Measurements from ENCODE around the gene SLC7A11. TPM values are rescaled to one million over a fixed set of nuclear protein-coding genes. Genes with fewer than 3 reads are reported as not detected.
A peak's percentile ranks its signal among the peaks of the same experiment; 100 is the strongest.

Gene SLC7A11
- total and polyA plus RNA-seq, 2 donors (not counting 1 experiment from before 2014, with no cell fraction given): 9.6 to 74.8 TPM

- Histone ChIP-seq H3K4me3 (replicated peaks in 1 of 4; ENCODE audit: control extremely low read depth in 1 of 4, insufficient read depth in 1 of 4, low read depth in 3 of 4, low read length in 4 of 4) (no peak overlapping the region), H3K4me1 (ENCODE audit: control insufficient read depth, extremely low read depth, insufficient read depth, low read length) (no peaks in the 10 kb centered on the region), H3K4me2 (ENCODE audit: extremely low read depth, insufficient read depth, low read length) (no peak overlapping the region), H3K36me3 (ENCODE audit: control insufficient read depth, insufficient read depth, low read length) (no peaks in the 10 kb centered on the region), H3K27ac (ENCODE audit: insufficient read depth, low read length) (no peak overlapping the region), H3K79me2 (ENCODE audit: control insufficient read depth, insufficient read depth, low read length) (no peaks in the 10 kb centered on the region), H3K9me3 (ENCODE audit: control insufficient read depth, insufficient read depth, low read depth, low read length) (no peaks in the 10 kb centered on the region), H2AFZ (ENCODE audit: low read length) (no peak overlapping the region), H3K9ac (ENCODE audit: insufficient read depth, low read length) (no peak overlapping the region), H3K27me3 (ENCODE audit: control insufficient read depth, insufficient read depth, low read length) (no peaks in the 10 kb centered on the region), H4K20me1 (ENCODE audit: control insufficient read depth, extremely low read depth, insufficient read depth, low read length) (no peaks in the 10 kb centered on the region)
- DNase-seq (ENCODE audit: low read depth in 2 of 2): no peak
- TF ChIP-seq CTCF (conservative IDR thresholded peaks at IDR 0.05 in 1 of 2, IDR thresholded peaks at IDR 0.05 in 1 of 2; ENCODE audit: low read depth in 1 of 2, low read length in 2 of 2) (no peak), EZH2 (IDR thresholded peaks at IDR 0.05; ENCODE audit: low read length, missing control alignments) (no peak)
These were observed 37.1 kb upstream of the SLC7A11 start for GRCh38 chr4:138279286-138279685.

GRCh38 chr4:138277133-138277532, 35.0 kb upstream of the SLC7A11 start:
- no peak overlapping the region for H3K27ac ChIP-seq (ENCODE audit: insufficient read depth, low read length)
- H3K4me1 ChIP-seq (ENCODE audit: control insufficient read depth, extremely low read depth, insufficient read depth, low read length): no peaks in the 10 kb centered on the region
- no peaks in the 10 kb centered on the region for H3K9me3 ChIP-seq (ENCODE audit: control insufficient read depth, insufficient read depth, low read depth, low read length)
- no peaks in the 10 kb centered on the region for H3K36me3 ChIP-seq (ENCODE audit: control insufficient read depth, insufficient read depth, low read length)
- H3K4me3 ChIP-seq (replicated peaks in 1 of 4; ENCODE audit: control extremely low read depth in 1 of 4, insufficient read depth in 1 of 4, low read depth in 3 of 4, low read length in 4 of 4): no peak overlapping the region
- H2AFZ ChIP-seq (ENCODE audit: low read length): no peak overlapping the region
- TF ChIP-seq EZH2 (IDR thresholded peaks at IDR 0.05; ENCODE audit: low read length, missing control alignments) (no peak), CTCF (conservative IDR thresholded peaks at IDR 0.05 in 1 of 2, IDR thresholded peaks at IDR 0.05 in 1 of 2; ENCODE audit: low read depth in 1 of 2, low read length in 2 of 2) (no peak)
- no peaks in the 10 kb centered on the region for H3K27me3 ChIP-seq (ENCODE audit: control insufficient read depth, insufficient read depth, low read length)
- H4K20me1 ChIP-seq (ENCODE audit: control insufficient read depth, extremely low read depth, insufficient read depth, low read length): no peaks in the 10 kb centered on the region
- H3K4me2 ChIP-seq (ENCODE audit: extremely low read depth, insufficient read depth, low read length): no peak overlapping the region
- H3K79me2 ChIP-seq (ENCODE audit: control insufficient read depth, insufficient read depth, low read length): no peaks in the 10 kb centered on the region
- H3K9ac ChIP-seq (ENCODE audit: insufficient read depth, low read length): no peak overlapping the region
- DNase-seq (ENCODE audit: low read depth in 2 of 2): no peak

GRCh38 chr4:138275963-138276621, 33.9 kb upstream of the SLC7A11 start:
- TF ChIP-seq CTCF (conservative IDR thresholded peaks at IDR 0.05 in 1 of 2, IDR thresholded peaks at IDR 0.05 in 1 of 2; ENCODE audit: low read depth in 1 of 2, low read length in 2 of 2): no peak
- no peak for TF ChIP-seq EZH2 (IDR thresholded peaks at IDR 0.05; ENCODE audit: low read length, missing control alignments)
- Histone ChIP-seq H3K9ac (ENCODE audit: insufficient read depth, low read length) (no peak overlapping the region), H3K36me3 (ENCODE audit: control insufficient read depth, insufficient read depth, low read length) (no peaks in the 10 kb centered on the region), H3K79me2 (ENCODE audit: control insufficient read depth, insufficient read depth, low read length) (no peaks in the 10 kb centered on the region), H2AFZ (ENCODE audit: low read length) (no peak overlapping the region), H3K9me3 (ENCODE audit: control insufficient read depth, insufficient read depth, low read depth, low read length) (no peaks in the 10 kb centered on the region), H3K27me3 (ENCODE audit: control insufficient read depth, insufficient read depth, low read length) (no peaks in the 10 kb centered on the region), H3K4me2 (ENCODE audit: extremely low read depth, insufficient read depth, low read length) (no peak overlapping the region), H3K4me3 (replicated peaks in 1 of 4; ENCODE audit: control extremely low read depth in 1 of 4, insufficient read depth in 1 of 4, low read depth in 3 of 4, low read length in 4 of 4) (no peak overlapping the region), H4K20me1 (ENCODE audit: control insufficient read depth, extremely low read depth, insufficient read depth, low read length) (no peaks in the 10 kb centered on the region), H3K27ac (ENCODE audit: insufficient read depth, low read length) (peak overlapping the region; percentile 68), H3K4me1 (ENCODE audit: control insufficient read depth, extremely low read depth, insufficient read depth, low read length) (no peaks in the 10 kb centered on the region)
- peak; percentile 68 to 89 for DNase-seq (ENCODE audit: low read depth in 2 of 2)
